Glutamatergic neuron (in vitro differentiated cells): ENCODE results near the gene EIF3A. TPM values are rescaled to one million over a fixed set of nuclear protein-coding genes. Genes with fewer than 3 reads are reported as not detected.

Source experiments
- DNase-seq: peaks from one replicate; pipeline ENCODE4 v3.0.0; 2022
- H3K27ac Mint-ChIP-seq: one replicate; pipeline ENCODE4 v1.8.0; 2020; ENCODE audit warnings: mild to moderate bottlenecking, mixed read lengths, inconsistent platforms; ENCODE audit not compliant: unreplicated experiment
- H3K27me3 Mint-ChIP-seq: one replicate; pipeline ENCODE4 v1.8.0; 2020; ENCODE audit warnings: mild to moderate bottlenecking, moderate library complexity, mixed read lengths, inconsistent platforms; ENCODE audit not compliant: unreplicated experiment
- H3K36me3 Mint-ChIP-seq: one replicate; pipeline ENCODE4 v1.8.0; 2020; ENCODE audit warnings: mild to moderate bottlenecking, mixed read lengths, inconsistent platforms; ENCODE audit not compliant: unreplicated experiment
- H3K4me1 Mint-ChIP-seq: one replicate; pipeline ENCODE4 v1.8.0; 2020; ENCODE audit warnings: mild to moderate bottlenecking, low read depth, mixed read lengths, inconsistent platforms; ENCODE audit not compliant: unreplicated experiment
- H3K4me3 Mint-ChIP-seq: one replicate; pipeline ENCODE4 v1.8.0; 2020; ENCODE audit warnings: mild to moderate bottlenecking, mixed read lengths, inconsistent platforms; ENCODE audit not compliant: unreplicated experiment
- H3K9me3 Mint-ChIP-seq: one replicate; pipeline ENCODE4 v1.8.0; 2020; ENCODE audit warnings: mild to moderate bottlenecking, moderate library complexity, mixed read lengths, inconsistent platforms; ENCODE audit not compliant: unreplicated experiment
- CTCF ChIP-seq: fragments of 200-600 bp; sonication (generic); IDR thresholded peaks from one replicate; pipeline ENCODE4 v1.5.0; 2021; ENCODE audit not compliant: partially characterized antibody, unreplicated experiment
- total RNA-seq: library from RNA; stranded (reverse); fragmentation: NEBNext Ultra II Directional; extraction: Animal tissue kit (Norgen Biotek cat#: 25700); gene quantifications from one replicate; pipeline ENCODE4 v1.2.1, GENCODE V29; 2021; ENCODE audit not compliant: unreplicated experiment

The EIF3A gene
- total RNA-seq, 1 donor from 2014 or later = 110 TPM

GRCh38 chr10:118998183-118998582, 82.4 kb downstream of the EIF3A start:
- Mint-ChIP-seq H3K27me3 (peaks cover 3% of the 10 kb centered on the region), H3K4me3 (no peak overlapping the region), H3K4me1 (no peaks in the 10 kb centered on the region), H3K9me3 (peaks cover 2% of the 10 kb centered on the region), H3K36me3 (peaks cover 5% of the 10 kb centered on the region), H3K27ac (no peak overlapping the region)
- TF ChIP-seq CTCF = no peak
- DNase-seq = no peak

- no peak overlapping the region for H3K27ac Mint-ChIP-seq
- no peaks in the 10 kb centered on the region for H3K4me1 Mint-ChIP-seq
- H3K36me3 Mint-ChIP-seq = peaks cover 5% of the 10 kb centered on the region
Measured at GRCh38 chr10:118997379-118997778, 83.2 kb downstream of the EIF3A start.

GRCh38 chr10:118995739-118996138, 84.9 kb downstream of the EIF3A start:
- Mint-ChIP-seq H3K27me3 (peaks cover 3% of the 10 kb centered on the region), H3K27ac (no peak overlapping the region), H3K4me1 (no peaks in the 10 kb centered on the region), H3K9me3 (no peaks in the 10 kb centered on the region), H3K4me3 (no peak overlapping the region), H3K36me3 (no peaks in the 10 kb centered on the region)
- TF ChIP-seq CTCF = no peak
- no peak for DNase-seq

More at GRCh38 chr10:118997379-118997778, 83.2 kb downstream of the EIF3A start:
- Mint-ChIP-seq H3K27me3 (peaks cover 6% of the 10 kb centered on the region), H3K4me3 (no peak overlapping the region), H3K9me3 (no peaks in the 10 kb centered on the region)
- no peak for TF ChIP-seq CTCF
- no peak for DNase-seq

GRCh38 chr10:118994321-118994720, 86.3 kb downstream of the EIF3A start:
- no peak for DNase-seq
- H3K36me3 Mint-ChIP-seq = no peaks in the 10 kb centered on the region
- H3K4me1 Mint-ChIP-seq = no peaks in the 10 kb centered on the region
- H3K27me3 Mint-ChIP-seq = peaks cover 3% of the 10 kb centered on the region
- H3K9me3 Mint-ChIP-seq = no peaks in the 10 kb centered on the region
- TF ChIP-seq CTCF = no peak
- no peak overlapping the region for H3K27ac Mint-ChIP-seq
- H3K4me3 Mint-ChIP-seq = no peak overlapping the region

- no peaks in the 10 kb centered on the region for H3K36me3 Mint-ChIP-seq
- peaks cover 3% of the 10 kb centered on the region for H3K27me3 Mint-ChIP-seq
- no peaks in the 10 kb centered on the region for H3K4me1 Mint-ChIP-seq
- no peak for DNase-seq
- no peaks in the 10 kb centered on the region for H3K9me3 Mint-ChIP-seq
- H3K27ac Mint-ChIP-seq = no peak overlapping the region
- no peak for TF ChIP-seq CTCF
- no peak overlapping the region for H3K4me3 Mint-ChIP-seq
Measured at GRCh38 chr10:118993214-118993613, 87.4 kb downstream of the EIF3A start.
